CD4-positive, alpha-beta T cell treated with Interleukin-15 for 4 hours (primary cell): ENCODE results near the gene NSD1.
"Not testable (repeated sequence)": the region's sequence is repeated elsewhere in the genome, so short reads cannot be mapped to it uniquely, and the experiment has no call there.

Experiments
- DNase-seq: peaks from one replicate; pipeline ENCODE4 v3.0.0-alpha.2; 2020; ENCODE audit warnings: low spot score

NSD1 gene

DNA sequence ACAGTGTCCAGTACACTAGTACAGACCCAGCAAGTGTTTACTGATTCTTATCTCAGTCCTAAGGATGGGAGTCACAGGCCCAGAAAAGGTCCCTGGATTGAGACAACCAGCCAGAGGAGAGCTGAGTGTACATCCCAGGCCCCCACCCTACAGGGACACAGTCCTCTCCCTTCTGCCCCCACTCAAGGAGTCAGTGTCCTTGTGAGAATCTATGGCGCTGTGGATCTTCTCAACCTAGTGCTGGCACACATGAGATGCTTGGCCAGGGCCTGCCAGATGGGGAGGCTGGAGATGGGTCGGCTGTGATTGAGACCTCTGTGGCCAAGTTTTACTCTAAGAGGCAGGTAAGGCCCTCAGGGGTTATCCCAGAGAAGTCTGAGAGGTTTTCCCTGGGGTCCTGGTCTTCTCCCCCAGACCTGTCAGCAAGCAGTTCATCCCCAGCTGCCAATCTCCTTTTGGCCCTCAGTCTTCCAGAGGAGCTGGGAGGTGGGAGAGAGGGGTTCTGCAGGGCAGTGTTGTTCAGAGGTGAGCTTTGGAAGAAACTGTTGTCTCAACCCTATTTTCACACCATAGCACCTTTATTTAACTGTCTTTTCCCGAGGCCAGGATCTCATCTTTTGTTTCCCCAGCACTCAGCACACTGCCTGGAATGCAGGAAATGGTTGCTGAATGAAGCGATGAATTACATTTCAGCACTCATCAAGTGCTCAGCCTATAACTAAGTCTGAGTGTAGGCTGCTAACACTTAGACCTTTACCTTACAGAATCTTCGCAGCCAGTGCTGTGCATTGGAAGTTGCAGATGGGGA lies 3.2 kb upstream of the NSD1 start:
- no peak for DNase-seq

DNA sequence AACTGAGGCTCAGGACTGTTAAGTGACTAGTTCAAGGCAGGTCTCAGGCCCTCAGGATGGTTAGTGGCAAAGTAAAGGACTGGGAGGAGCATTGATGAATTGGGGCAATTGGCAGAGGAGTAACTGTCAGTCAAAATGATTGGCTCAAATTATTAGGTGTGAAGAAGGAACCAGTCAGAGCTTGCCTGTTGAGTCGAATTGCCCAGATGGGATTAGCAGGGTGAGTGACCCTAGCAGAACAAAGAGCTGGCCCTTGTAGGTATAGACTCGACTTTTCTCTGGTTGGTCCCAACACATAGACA lies 2.6 kb upstream of the NSD1 start:
- no peak for DNase-seq

DNA sequence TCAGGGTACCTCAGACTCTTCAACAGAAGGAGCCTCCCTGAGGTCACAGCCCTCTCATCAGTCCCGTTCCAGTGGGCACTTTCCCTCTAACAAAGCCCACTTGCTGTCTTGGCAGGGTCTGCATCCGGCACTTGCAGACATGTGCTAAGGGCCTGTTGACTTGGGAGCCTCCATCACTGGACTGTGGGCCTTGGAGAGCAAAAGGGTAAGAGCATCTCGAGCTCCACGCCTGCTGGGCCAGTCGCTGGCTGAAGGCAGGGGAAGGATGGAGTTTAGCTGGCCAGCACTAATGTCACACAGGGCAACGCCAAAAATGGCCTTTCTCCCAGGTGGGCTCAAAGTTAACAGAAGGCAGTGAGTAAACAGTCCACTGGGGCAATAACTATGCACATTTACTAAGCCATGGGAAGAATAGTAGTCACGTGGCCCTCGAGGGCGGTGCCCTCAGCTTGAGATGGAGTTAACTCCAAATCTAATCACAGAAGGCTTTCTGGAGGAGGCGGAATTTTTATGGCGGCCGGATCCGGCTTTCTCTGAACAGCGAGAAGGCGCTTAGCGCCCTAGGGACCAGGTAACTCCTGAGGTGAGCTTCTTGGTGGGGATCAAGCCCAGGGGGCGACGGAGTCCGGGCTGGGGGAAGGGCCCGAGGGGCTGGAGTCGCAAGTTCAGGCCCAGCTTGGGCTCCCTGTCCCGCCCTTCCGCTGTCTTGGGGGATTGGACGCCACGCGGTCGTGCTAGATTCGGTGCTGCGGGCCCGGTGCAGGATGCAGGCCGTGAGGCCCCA lies 2.0 kb upstream of the NSD1 start:
- DNase-seq: no peak

DNA sequence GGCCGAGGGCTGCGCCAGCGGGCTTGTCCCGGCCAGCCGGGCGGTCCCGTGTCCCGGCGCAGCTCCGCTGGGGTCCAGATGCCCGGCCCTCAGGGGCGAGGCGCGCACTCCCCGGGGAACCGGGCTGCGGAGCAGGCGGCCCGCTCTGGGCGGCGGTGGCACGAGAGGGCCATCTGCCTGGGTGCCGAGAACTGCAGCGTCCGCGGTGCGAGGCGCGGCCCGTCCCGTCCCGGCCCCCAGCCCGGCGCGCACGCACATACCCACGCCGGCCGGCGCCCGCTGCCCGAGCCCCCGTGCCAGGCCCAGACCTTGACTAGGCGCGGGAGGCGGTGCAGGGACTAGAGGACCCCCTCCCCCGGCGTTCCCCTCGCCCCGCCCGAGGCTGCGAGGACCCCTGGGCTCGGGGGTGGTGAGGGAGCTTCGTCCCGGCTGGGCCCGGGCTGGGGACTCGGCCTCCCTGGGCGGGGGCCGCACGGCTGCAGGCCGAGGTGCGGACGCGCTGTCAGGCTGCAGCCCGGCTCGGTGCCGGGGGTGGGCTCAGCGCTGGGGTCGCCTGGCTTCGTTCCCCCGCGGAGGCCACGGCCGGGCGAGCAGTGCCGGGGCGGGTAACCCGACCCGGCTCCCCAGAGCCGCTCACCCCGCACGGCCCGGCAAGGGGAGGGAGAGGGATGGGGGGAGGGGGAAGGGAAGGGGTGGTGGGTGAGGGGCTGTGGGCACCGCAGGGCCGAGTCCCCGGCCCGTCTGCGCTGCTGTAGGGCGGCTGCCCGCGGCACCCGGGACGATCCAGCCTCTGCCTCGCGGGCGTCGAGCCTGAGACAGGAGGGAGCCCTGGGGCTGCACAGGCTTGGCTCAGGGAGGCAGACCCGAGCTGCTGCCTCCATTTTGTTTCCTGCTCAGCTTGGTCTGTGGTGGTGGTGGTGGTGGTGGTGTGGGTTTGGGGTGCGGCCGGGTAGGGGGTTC lies 1.2 kb upstream of the NSD1 start:
- peak; percentile 48 for DNase-seq

DNA sequence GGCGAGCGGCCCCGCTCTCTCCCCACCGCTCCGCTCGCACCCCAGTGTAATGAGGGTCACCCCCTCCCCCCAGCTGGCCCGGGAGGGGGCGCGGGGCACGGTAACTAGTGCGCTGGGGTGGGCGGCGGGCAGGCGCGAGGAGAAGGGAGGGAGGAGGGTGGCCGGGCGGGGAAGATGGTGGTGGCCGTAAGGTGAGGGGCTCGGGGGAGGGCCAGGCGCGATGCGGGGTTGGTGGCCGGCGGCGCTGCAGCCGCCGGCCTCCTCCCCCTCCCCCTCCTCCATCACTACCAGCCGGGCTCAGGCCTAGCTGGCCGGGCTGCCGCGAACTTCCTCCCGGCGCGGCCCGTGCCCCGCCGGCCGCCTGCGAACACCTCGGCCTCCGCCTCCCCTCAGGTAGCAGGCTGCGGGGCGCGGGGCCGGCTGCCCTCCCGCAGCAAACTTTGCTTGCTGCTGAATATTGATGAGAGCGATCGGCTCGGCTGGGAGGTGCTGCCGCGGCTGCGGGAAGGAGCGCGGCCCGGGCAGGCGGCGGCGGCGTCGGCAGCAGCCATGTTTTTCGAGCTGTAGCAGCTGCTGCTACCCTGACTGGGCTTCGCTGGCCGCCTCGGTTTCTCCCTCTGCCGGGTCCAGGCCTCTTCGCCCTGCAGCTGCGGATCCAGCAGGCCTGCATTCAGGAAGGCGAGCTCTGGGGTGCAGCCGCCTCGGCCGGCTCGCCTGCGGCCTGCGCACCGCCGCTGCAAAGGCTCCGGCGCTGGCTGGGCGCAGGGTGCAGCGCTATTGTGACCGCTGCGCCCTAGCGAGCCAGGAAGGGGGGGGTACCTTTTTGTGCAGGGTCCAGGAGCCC lies 502 bp downstream of the NSD1 start:
- peak; percentile 24 for DNase-seq

DNA sequence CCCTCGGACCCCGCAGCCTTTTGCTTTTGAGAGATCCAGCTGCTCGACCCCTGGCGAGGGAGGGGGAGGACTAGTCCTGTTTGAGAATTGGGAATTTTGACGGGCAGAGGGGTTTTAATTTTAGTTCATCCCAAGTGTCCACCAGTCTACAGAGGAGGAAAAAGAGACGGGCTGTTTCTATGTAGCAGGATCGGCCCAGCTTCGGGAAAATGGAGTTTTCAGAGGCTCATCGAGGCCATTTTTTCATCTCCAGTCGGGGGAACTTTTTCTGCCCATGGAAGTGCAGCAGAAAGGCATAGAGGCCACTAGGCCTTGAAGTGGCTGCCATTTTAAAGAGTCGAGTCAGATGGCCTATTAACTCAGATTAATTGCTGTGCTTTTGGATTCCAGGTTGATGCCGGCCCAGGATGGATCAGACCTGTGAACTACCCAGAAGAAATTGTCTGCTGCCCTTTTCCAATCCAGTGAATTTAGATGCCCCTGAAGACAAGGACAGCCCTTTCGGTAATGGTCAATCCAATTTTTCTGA lies 1.2 kb downstream of the NSD1 start:
- no peak for DNase-seq

DNA sequence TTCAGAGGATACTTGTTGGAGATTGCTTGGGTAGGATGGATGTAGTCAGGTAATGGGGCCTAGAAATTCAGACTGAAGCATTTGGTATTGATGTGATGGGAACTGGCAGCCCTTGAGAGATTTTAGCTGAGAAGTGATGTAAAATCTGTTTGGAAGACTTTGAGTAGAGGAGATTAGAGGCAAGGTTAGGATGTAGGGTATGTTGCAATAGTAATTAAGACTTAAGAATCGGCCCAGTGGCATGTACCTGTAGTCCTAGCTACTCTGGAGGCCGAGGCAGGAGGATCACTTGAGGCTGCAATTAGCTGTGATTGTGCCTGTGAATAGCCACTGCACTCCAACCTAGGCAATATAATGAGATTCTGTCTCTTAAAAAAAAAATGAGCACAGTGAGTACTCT lies 6.7 kb downstream of the NSD1 start:
- no peak for DNase-seq

DNA sequence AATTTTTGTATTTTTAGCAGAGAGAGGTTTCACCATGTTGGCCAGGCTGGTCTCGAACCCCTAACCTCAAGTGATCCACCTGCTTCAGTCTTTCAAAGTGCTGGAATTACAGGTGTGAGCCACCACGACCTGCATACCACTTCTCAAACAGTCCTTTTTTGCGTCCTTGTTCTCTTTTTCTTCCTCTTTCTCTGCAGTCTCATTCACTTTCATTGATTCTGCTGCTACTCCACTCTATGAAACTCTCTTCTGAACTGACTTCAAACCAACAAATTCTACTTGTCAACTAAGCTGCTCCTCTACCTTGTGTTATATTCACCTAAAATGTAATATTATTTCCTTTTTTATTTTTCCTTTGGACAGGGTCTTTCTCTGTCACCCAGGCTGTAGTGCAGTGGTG lies 7.9 kb downstream of the NSD1 start:
- no peak for DNase-seq

DNA sequence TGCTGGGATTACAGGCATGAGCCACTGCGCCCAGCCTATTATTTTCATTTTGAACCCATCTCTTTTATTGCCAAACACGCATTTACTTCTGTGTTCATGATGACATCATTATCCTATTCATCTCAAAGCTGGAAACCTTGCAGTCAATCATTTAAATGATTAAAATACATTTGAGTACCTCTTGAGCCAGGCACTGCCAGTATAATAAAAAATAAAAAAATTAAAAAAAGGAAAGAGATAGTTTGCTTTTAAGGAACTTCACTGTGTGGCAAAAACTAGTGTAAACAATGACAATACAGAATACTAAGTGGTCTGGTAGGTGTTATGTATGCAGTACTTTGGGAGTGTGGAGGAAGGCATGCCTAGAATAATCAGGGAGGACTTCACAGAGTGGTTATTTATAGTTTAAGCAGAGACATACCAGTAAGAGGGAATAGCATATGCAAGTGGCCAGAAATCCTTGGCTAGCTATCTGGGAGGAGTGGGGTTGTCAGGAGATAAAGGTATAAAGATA lies 8.6 kb downstream of the NSD1 start:
- no peak for DNase-seq

DNA sequence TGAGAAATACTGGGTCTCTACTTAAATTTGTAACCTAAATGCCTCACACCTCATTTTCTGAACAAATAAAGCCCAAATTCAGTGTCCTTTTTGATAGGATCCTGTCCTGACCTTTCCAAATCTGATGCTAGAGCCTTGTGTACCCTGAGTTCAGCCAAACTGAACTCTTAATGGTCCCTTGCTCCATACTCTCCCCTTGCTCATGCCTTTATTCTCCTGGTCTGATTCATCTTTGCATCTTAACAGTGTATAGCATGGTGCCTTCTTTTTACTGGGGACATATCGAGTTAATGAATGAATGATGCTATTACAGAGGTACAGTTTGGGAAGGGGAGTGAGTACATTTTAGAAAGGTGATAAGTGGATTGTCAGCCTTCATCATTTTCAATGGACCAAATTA lies 9.2 kb downstream of the NSD1 start:
- no peak for DNase-seq

DNA sequence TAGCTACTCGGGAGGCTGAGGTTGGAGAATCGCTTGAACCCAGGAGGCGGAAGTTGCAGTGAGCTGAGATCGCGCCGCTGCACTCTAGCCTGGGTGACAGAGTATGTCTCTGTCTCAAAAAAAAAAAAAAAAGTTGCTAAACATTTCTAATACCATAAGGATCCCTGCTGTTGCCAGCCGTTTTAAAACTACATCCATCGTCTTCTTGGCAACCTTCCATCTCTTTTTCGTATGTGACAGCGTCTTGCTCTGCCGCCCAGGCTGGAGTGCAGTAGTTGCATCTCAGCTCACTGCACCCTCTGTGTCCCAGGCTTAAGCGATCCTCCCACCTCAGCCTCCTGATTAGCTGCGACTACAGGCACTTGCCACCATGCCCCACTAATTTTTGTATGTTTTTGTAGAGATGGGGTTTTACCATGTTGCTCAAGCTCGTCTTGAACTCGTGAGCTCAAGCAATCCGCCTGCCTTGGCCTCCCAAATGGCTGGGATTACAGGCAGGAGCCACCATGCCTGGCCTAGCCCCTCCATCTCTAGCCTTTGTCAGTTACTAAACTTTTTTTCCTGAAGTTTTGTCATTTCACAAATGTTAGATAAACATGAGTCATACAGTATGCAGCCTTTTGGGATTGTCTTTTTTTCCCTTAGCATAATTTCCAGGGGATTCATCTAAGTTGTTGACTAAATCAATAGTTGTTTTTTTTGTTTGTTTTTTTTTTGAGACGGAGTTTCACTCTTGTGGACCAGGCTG lies 13.5 kb downstream of the NSD1 start:
- DNase-seq: no peak

DNA sequence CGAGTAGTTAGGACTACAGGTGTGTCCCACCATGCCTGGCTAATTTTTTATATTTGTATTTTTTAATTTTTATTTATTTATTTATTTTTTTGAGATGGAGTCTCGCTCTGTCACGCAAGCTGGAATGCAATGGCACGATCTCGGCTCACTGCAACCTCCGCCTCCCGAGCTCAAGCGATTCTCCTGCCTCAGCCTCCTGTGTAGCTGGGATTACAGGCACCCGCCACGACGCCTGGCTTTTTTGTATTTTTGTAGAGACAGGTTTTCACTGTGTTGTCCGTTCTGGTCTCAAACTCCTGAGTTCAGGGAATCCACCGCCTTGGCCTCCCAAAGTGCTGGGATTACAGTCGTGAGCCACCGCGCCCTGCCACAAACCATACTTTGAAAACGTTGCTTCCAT lies 16.5 kb downstream of the NSD1 start:
- DNase-seq: not testable (repeated sequence)

DNA sequence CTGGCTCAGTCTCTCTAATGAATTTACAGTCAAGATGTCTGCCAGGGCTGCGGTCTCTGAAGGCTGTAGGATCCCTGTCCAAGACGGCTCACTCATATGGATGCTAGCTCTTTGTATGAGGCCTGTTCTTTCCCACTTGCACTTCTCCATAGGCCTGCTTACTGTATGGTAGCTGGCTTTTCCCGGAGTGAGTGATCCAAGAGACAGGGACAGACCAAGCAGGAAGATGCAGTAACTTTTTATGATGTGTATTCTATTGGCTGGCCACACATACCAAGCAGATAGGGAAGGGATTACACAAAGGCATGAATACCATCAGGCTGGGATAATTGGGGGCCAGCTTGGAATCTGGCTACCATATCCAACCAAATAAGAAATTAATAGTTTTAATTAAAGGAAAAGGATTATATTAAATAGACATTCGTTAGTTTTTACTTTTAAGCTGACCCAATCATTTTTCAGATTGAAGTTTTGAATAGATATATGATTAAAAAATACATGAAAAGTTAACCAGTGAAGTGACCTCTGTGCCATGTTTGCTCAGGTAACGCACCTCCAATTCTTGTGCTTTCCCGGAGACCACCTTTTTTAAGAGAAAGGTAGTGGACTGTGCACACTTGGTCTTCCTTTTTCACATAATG lies 20.6 kb downstream of the NSD1 start:
- no peak for DNase-seq

DNA sequence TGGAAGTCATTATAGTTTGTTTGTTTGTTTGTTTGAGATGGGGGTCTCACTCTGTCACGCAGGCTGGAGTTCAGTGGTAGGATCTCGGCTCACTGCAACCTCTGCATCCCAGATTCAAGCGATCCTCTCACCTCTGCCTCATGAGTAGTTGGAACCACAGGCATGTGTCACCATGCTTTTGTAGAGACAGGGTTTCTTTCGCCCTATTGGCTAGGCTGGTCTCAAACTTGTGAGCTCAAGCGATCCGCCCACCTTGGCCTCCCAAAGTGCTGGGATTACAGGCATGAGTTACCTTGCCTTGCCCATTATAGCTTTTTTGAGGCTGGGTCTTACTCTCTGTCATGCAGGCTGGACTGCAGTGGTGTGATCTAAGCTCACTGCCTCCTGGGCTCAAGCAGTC lies 28.8 kb downstream of the NSD1 start:
- no peak for DNase-seq

DNA sequence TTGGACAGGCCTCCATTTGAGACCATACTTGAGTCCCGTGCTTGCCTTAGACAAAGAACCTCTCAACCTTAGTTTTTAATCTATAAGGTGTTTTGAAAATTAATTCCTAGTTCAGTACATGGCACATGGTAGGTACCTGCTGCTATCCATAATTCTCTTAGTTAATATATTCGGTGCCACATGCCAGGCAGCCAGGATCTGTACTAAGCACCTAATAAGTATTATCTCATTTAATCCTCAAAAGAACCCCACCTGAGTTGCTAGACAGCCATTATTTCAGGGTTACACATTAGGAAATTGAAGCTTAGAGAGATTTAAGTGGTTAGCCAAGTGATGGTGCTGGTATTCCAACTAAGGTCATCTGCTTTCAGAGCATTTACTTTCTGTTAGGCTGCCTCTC lies 29.9 kb downstream of the NSD1 start:
- no peak for DNase-seq

DNA sequence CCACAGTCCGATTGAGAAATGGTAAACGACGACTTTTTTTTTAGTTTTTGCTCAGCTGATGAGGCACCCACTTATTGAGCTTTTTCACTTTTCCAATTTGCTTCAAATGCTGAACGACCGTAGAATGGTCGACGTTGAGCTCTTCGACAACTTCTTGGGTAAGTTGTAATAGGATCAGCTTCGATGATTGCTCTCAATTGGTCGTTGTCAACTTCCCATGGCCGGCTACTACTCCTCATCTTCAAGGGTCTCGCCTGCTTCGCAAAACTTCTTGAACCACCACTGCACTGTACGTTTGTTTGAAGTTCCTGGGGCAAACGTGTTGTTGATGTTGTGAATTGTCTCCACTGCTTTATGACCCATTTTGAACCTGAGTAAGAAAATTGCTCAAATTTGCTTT lies 35.7 kb downstream of the NSD1 start:
- DNase-seq: no peak

DNA sequence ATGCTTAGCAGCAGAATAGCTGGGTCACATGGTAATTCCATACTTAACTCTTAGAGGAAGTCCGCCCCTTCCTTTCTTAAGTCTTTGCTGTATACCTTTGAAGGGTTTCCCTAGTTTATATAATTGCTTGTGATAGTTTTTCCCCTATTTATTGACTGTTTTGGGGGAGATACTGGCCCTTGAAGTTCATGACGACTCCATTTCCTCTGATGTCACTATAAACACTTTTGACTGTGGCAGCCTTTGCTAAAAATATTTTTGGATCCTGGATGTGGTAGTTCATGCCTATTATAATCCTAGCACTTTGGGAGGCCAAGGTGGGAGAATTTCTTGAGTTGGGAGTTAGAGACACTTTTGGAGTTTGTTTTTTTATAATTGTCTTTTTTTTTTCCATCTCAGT lies 38.4 kb downstream of the NSD1 start:
- no peak for DNase-seq

DNA sequence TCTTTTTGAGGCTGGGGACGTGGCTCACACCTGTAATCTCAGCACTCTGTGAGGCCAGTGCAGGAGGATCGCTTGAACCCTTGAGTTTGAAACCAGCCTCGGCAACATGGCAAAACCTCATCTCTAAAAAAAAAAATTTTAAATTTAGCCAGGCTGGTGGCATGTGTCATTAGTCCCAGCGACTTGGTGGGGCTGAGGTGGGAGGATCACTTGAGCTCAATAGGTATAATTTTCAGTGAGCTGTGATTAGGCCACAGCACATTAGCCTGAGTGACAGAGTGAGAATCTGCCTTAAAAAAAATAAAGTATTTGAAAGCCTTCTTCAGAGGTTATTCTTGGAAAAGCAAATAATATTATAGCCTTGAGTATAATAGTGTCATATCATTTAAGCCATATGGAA lies 41.8 kb downstream of the NSD1 start:
- no peak for DNase-seq

DNA sequence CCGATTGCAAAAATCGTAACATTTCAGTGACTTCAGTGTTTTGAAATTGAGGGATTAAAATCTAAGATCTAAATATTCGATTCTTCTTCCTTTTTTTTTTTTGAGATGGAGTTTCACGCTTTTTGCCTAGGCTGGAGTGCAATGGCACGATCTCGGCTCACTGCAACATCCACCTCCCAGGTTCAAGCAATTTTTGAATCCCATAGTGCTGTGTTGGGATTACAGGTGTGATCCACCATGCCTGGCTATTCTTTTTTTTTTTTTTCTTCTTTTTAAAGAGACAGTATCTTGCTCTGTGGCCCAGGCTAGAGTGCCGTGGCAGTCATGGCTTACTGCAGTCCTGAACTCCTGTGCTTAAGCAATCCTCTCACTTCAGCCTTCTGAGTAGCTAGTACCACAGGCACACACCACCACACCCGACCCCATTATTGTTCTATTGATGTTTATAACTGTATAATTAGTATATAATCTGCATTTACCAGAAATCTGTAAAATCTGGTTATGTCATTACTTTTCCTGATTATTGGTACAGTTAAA lies 42.7 kb downstream of the NSD1 start:
- no peak for DNase-seq
